Motor neuron (in vitro differentiated cells): Measurements from ENCODE around the gene ACACB. TPM values are rescaled to one million over a fixed set of nuclear protein-coding genes. Genes with fewer than 3 reads are reported as not detected.

Experiments
- ATAC-seq, 8 experiments: fragments of 200-7000 bp; cut with Tn5 transposase; replicated peaks in 6 of 8; 2 replicates each; pipeline ENCODE4 v1.8.0; 2021; ENCODE audit warnings: mild to moderate bottlenecking in 8 of 8, moderate library complexity in 8 of 8
- H3K27ac ChIP-seq, 2 donors: fragments of 250-450 bp; sonication (Bioruptor Pico); 2 replicates each; pipeline ENCODE4 v1.9.0; 2021; ENCODE audit warnings: antibody characterized with exemption in 2 of 2, mild to moderate bottlenecking in 2 of 2, moderate library complexity in 1 of 2
- H3K4me1 ChIP-seq, 2 donors: fragments of 250-450 bp; sonication (Bioruptor Pico); replicated peaks in 1 of 2; 2 replicates each; pipeline ENCODE4 v1.6.1; 2021; ENCODE audit warnings: antibody characterized with exemption in 2 of 2, mild to moderate bottlenecking in 2 of 2, moderate library complexity in 1 of 2
- H3K4me3 ChIP-seq, 5 donors: fragments of 250-450 bp; sonication (Bioruptor Pico); 2 replicates each; pipeline ENCODE4 v1.9.0; 2021; ENCODE audit warnings: antibody characterized with exemption in 5 of 5, mild to moderate bottlenecking in 5 of 5, moderate library complexity in 4 of 5
- WGBS, 10 experiments: fragments of 450-650 bp; shearing (Covaris generic); methylation state at CpG; one replicate each; pipeline ENCODE4 v1.0.0; 2022; 5-methylcytosine and 5-hydroxymethylcytosine counted together
- in situ Hi-C, 9 experiments: fragments of 400-800 bp; cut with MboI; loops; one replicate each; pipeline ENCODE4 v1.15.0; 2021; ENCODE audit warnings: low sequenced_read_pairs in 9 of 9, low pct_unique_long_range_greater_than_20kb in 2 of 9; ENCODE audit not compliant: unreplicated experiment in 9 of 9
- total RNA-seq, 8 experiments: library from RNA; unstranded; fragments of 300-600 nt; gene quantifications; 2 replicates each; pipeline versions ENCODE4 v1.2.3 to v1.2.4, GENCODE V29; 2022

ACACB gene
- total RNA-seq, 8 experiments from 2014 or later, result 1.9 to 8.0 (median 4.2) TPM

- 76 to 100% (median 92%) methylated on average over 3 to 5 of the region's 5 CpGs; no CpG with 5 or more reads in 1 of the 10 experiments for WGBS, 10 experiments
These were observed 2.6 kb upstream of the ACACB start for GRCh38 chr12:109113661-109114321.

GRCh38 chr12:109114644-109115043, 1.7 kb upstream of the ACACB start:
- no peak overlapping the region for H3K4me3 ChIP-seq
- WGBS, 10 experiments, result 7 to 86% (median 66%) methylated on average over 1 to 2 of the region's 2 CpGs; no CpG with 5 or more reads in 2 of the 10 experiments
- in situ Hi-C loops, result loop anchor here in 4 of 9 experiments (10.0 to 25.0 kb wide), 2 partner anchors 270 to 273 kb away; no protein-coding TSS in a partner anchor
- ATAC-seq, result no peak
- no peak overlapping the region for H3K27ac ChIP-seq
- H3K4me1 ChIP-seq, result peaks cover 7 to 31% of the 10 kb centered on the region in 2 donors

More at GRCh38 chr12:109113661-109114321, 2.6 kb upstream of the ACACB start:
- peaks cover 7 to 31% of the 10 kb centered on the region in 2 donors for H3K4me1 ChIP-seq
- H3K4me3 ChIP-seq, result no peak overlapping the region
- ATAC-seq, result no peak
- in situ Hi-C loops, result loop anchor here in 4 of 9 experiments (10.0 to 25.0 kb wide), 2 partner anchors 271 to 274 kb away; no protein-coding TSS in a partner anchor
- H3K27ac ChIP-seq, result no peak overlapping the region

GRCh38 chr12:109115404-109115757, 1.0 kb upstream of the ACACB start:
- in situ Hi-C loops, result loop anchor here in 4 of 9 experiments (10.0 to 25.0 kb wide), 2 partner anchors 269 to 272 kb away; no protein-coding TSS in a partner anchor
- WGBS, 10 experiments, result 64 to 87% (median 83%) methylated on average over 3 of the region's 3 CpGs; no CpG with 5 or more reads in 6 of the 10 experiments
- no peak overlapping the region for H3K4me3 ChIP-seq
- ATAC-seq, result no peak
- H3K27ac ChIP-seq, result no peak overlapping the region
- H3K4me1 ChIP-seq, result peaks cover 7 to 29% of the 10 kb centered on the region in 2 donors

- in situ Hi-C loops, result loop anchor here in 4 of 9 experiments (10.0 to 25.0 kb wide), 2 partner anchors 268 to 271 kb away; no protein-coding TSS in a partner anchor
- ATAC-seq, result no peak
- 69 to 93% (median 85%) methylated on average over 3 to 11 of the region's 12 CpGs; no CpG with 5 or more reads in 2 of the 10 experiments for WGBS, 10 experiments
- H3K4me1 ChIP-seq, result peaks cover 3 to 19% of the 10 kb centered on the region in 2 donors
- H3K4me3 ChIP-seq, result no peak overlapping the region
- H3K27ac ChIP-seq, result no peak overlapping the region
These were observed 193 bp downstream of the ACACB start for GRCh38 chr12:109116611-109116949.

GRCh38 chr12:109120095-109120494, 3.7 kb downstream of the ACACB start:
- Histone ChIP-seq H3K4me3 (no peak overlapping the region), H3K27ac (no peak overlapping the region), H3K4me1 (peaks cover 3 to 13% of the 10 kb centered on the region in 2 donors)
- ATAC-seq, result no peak
- in situ Hi-C loops, result loop anchor here in 3 of 9 experiments (25.0 kb wide), 1 partner anchor 267 kb away; no protein-coding TSS in a partner anchor
- WGBS, 10 experiments, result 25 to 90% (median 83%) methylated on average over 2 of the region's 2 CpGs; no CpG with 5 or more reads in 7 of the 10 experiments

GRCh38 chr12:109120557-109120956, 4.2 kb downstream of the ACACB start:
- ATAC-seq, result no peak
- no peak overlapping the region for H3K4me3 ChIP-seq
- peaks cover 3 to 11% of the 10 kb centered on the region in 2 donors for H3K4me1 ChIP-seq
- WGBS, 10 experiments, result 75 to 80% methylated on average over 1 to 4 of the region's 4 CpGs; no CpG with 5 or more reads in 8 of the 10 experiments
- H3K27ac ChIP-seq, result no peak overlapping the region
- in situ Hi-C loops, result loop anchor here in 3 of 9 experiments (25.0 kb wide), 1 partner anchor 267 kb away; no protein-coding TSS in a partner anchor

- no peak for ATAC-seq
- no peak overlapping the region for H3K4me3 ChIP-seq
- 29 to 100% (median 79%) methylated on average over 1 of the region's 3 CpGs; no CpG with 5 or more reads in 6 of the 10 experiments for WGBS, 10 experiments
- no peak overlapping the region for H3K27ac ChIP-seq
- in situ Hi-C loops, result loop anchor here in 3 of 9 experiments (25.0 kb wide), 1 partner anchor 266 kb away; no protein-coding TSS in a partner anchor
- H3K4me1 ChIP-seq, result peaks cover 2 to 3% of the 10 kb centered on the region in 2 donors
These were observed 5.0 kb downstream of the ACACB start for GRCh38 chr12:109121346-109121880.

- no peak overlapping the region for H3K4me3 ChIP-seq
- H3K4me1 ChIP-seq, result no peaks in the 10 kb centered on the region
- 49 to 92% (median 80%) methylated on average over 1 to 12 of the region's 12 CpGs; no CpG with 5 or more reads in 1 of the 10 experiments for WGBS, 10 experiments
- in situ Hi-C loops, result loop anchor here in 3 of 9 experiments (25.0 kb wide), 1 partner anchor 262 kb away; no protein-coding TSS in a partner anchor
- ATAC-seq, result no peak
- no peak overlapping the region for H3K27ac ChIP-seq
These were observed 8.7 kb downstream of the ACACB start for GRCh38 chr12:109124878-109125648.

GRCh38 chr12:109125791-109126190, 9.4 kb downstream of the ACACB start:
- WGBS, 10 experiments, result 30 to 86% (median 77%) methylated on average over 2 to 7 of the region's 7 CpGs; no CpG with 5 or more reads in 3 of the 10 experiments
- ATAC-seq, result no peak

GRCh38 chr12:109126784-109127183, 10.4 kb downstream of the ACACB start:
- ATAC-seq, result no peak
- in situ Hi-C loops, result no loop called here
- 27 to 100% (median 52%) methylated on average over 1 to 3 of the region's 3 CpGs; no CpG with 5 or more reads in 3 of the 10 experiments for whole genome bisulfite sequencing, 10 experiments
- no peak overlapping the region for H3K4me3 ChIP-seq
- H3K4me1 ChIP-seq, result no peaks in the 10 kb centered on the region
- H3K27ac ChIP-seq, result no peak overlapping the region

More at GRCh38 chr12:109125791-109126190, 9.4 kb downstream of the ACACB start:
- H3K27ac ChIP-seq, result no peak overlapping the region
- in situ Hi-C loops, result no loop called here
- no peaks in the 10 kb centered on the region for H3K4me1 ChIP-seq
- H3K4me3 ChIP-seq, result no peak overlapping the region

GRCh38 chr12:109127533-109128242, 11.3 kb downstream of the ACACB start:
- WGBS, 10 experiments, result 40 to 94% (median 76%) methylated on average over 2 to 10 of the region's 13 CpGs
- peak in 1 of 8 experiments; percentile 36 for ATAC-seq
- in situ Hi-C loops, result no loop called here

More at GRCh38 chr12:109127533-109128242, 11.3 kb downstream of the ACACB start:
- Histone ChIP-seq H3K27ac (no peak overlapping the region), H3K4me3 (no peak overlapping the region), H3K4me1 (no peaks in the 10 kb centered on the region)
